Osteoblast (primary cell): ENCODE measurements around the gene ZNF181. TPM values are rescaled to one million over a fixed set of nuclear protein-coding genes. Genes with fewer than 3 reads are reported as not detected.

Experiments
- DNase-seq: peaks from one replicate; pipeline ENCODE4 v3.0.0; 2011; ENCODE audit warnings: low spot score, mixed read lengths; ENCODE audit not compliant: insufficient read length; ENCODE audit errors: missing footprints
- H2AFZ ChIP-seq: 2 replicates; pipeline ENCODE4 v1.6.0; 2011; ENCODE audit warnings: mild to moderate bottlenecking, low read length
- H3K27ac ChIP-seq: 2 replicates; pipeline ENCODE4 v1.5.1; 2011; ENCODE audit warnings: mild to moderate bottlenecking, low read depth, low read length, moderate library complexity
- H3K27me3 ChIP-seq: 2 replicates; pipeline ENCODE4 v1.6.0; 2012; ENCODE audit warnings: mild to moderate bottlenecking, control low read depth, inconsistent platforms, low read length, moderate library complexity; ENCODE audit not compliant: insufficient read depth
- H3K36me3 ChIP-seq: 2 replicates; pipeline ENCODE4 v1.5.1; 2011; ENCODE audit warnings: mild to moderate bottlenecking, low read length, control low read depth, moderate library complexity; ENCODE audit not compliant: insufficient read depth
- H3K4me1 ChIP-seq: 2 replicates; pipeline ENCODE4 v1.5.1; 2011; ENCODE audit warnings: mild to moderate bottlenecking, low read length, control low read depth, moderate library complexity; ENCODE audit not compliant: insufficient read depth
- H3K4me2 ChIP-seq: 2 replicates; pipeline ENCODE4 v1.6.0; 2011; ENCODE audit warnings: mild to moderate bottlenecking, low read length; ENCODE audit not compliant: insufficient read depth
- H3K4me3 ChIP-seq: fragments of 200-600 bp; sonication (generic); 3 replicates; pipeline ENCODE4 v1.5.1; 2012; ENCODE audit warnings: mild to moderate bottlenecking, low read length, inconsistent platforms; ENCODE audit not compliant: insufficient read depth
- H3K79me2 ChIP-seq: 2 replicates; pipeline ENCODE4 v1.6.0; 2012; ENCODE audit warnings: mild to moderate bottlenecking, low read length, control low read depth, inconsistent platforms; ENCODE audit not compliant: insufficient read depth
- H3K9me3 ChIP-seq: 2 replicates; pipeline ENCODE4 v1.5.1; 2011; ENCODE audit warnings: low read depth, low read length, control low read depth
- H4K20me1 ChIP-seq: 2 replicates; pipeline ENCODE4 v1.6.0; 2012; ENCODE audit warnings: mild to moderate bottlenecking, low read length, control low read depth; ENCODE audit not compliant: insufficient read depth
- total RNA-seq: library from RNA; depleted of rRNA; stranded (reverse); fragments of >200 nt; gene quantifications from 2 replicates; pipeline ENCODE4 v1.2.3, GENCODE V29; 2012
- TF ChIP-seq, protein P1 (sequence below): IDR thresholded peaks from 2 replicates; pipeline ENCODE4 v1.5.1; 2011; ENCODE audit warnings: mild to moderate bottlenecking, low read depth, low read length, moderate library complexity; ENCODE audit errors: extremely low read depth

ZNF181 gene
- total RNA-seq, 1 donor: 23.2 TPM

DNA sequence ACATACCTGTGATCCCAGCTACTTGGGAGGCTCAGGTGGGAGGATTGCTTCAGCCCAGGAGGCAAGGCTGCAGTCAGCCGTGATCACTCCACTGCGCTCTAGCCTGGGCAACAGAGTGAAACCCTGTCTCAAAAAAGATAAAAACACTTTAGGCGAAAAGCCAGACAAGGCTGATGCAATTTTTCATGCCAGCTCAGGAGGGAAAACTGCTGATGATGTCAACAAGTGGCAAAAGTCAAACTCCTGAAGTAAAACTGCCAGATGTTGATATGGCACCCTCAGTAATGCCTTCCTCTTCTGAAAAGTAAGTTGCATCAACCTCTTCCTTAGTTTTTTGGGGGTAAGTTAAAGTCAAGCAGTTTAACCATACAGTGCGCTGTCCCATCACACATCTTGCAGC, 23.4 kb downstream of the ZNF181 start:
- no peaks in the 10 kb centered on the region for H3K79me2 ChIP-seq
- DNase-seq: no peak
- peaks cover 56% of the 10 kb centered on the region for H3K9me3 ChIP-seq

DNA sequence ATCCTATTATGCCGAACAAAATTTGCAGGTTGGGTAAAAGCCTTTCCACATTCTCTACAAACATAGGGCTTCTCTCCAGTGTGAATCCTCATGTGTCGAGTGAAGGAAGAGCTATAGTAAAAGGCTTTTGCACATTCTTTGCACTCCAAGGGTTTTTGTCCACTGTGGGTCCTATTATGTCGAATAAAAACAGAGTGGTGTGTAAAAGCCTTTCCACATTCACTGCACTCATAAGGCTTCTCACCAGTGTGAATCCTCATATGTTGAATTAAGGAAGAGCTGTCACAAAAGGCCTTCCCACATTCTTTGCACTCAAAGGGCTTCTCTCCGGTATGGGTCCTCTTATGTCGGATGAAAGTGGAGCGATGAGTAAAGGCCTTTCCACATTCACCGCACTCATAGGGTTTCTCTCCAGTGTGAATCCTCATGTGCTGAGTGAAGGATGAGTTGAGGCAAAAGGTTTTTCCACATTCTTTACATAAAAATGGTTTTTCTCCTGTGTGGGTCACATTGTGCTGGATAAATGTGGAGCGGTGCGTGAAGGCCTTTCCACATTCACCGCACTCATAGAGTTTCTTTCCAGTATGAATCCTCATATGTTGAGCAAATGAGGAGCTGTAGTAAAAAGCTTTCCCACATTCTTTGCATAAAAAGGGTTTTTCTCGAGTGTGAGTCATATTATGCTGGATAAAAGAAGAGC, 25.3 kb downstream of the ZNF181 start:
- Histone ChIP-seq H3K9me3 (peaks cover 58% of the 10 kb centered on the region), H3K4me1 (no peaks in the 10 kb centered on the region), H3K27me3 (no peaks in the 10 kb centered on the region), H3K79me2 (no peaks in the 10 kb centered on the region), H3K27ac (no peak overlapping the region), H3K4me2 (no peak overlapping the region), H3K4me3 (no peak overlapping the region), H2AFZ (no peak overlapping the region), H3K36me3 (peaks cover 14% of the 10 kb centered on the region), H4K20me1 (no peaks in the 10 kb centered on the region)
- no peak for DNase-seq
- TF ChIP-seq, protein P1, sequence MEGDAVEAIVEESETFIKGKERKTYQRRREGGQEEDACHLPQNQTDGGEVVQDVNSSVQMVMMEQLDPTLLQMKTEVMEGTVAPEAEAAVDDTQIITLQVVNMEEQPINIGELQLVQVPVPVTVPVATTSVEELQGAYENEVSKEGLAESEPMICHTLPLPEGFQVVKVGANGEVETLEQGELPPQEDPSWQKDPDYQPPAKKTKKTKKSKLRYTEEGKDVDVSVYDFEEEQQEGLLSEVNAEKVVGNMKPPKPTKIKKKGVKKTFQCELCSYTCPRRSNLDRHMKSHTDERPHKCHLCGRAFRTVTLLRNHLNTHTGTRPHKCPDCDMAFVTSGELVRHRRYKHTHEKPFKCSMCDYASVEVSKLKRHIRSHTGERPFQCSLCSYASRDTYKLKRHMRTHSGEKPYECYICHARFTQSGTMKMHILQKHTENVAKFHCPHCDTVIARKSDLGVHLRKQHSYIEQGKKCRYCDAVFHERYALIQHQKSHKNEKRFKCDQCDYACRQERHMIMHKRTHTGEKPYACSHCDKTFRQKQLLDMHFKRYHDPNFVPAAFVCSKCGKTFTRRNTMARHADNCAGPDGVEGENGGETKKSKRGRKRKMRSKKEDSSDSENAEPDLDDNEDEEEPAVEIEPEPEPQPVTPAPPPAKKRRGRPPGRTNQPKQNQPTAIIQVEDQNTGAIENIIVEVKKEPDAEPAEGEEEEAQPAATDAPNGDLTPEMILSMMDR: no peak

More for the DNA sequence above, 23.4 kb downstream of the ZNF181 start:
- Histone ChIP-seq H2AFZ (no peak overlapping the region), H3K27ac (no peak overlapping the region), H3K4me2 (no peak overlapping the region), H4K20me1 (no peaks in the 10 kb centered on the region), H3K36me3 (peaks cover 8% of the 10 kb centered on the region), H3K27me3 (no peaks in the 10 kb centered on the region), H3K4me1 (no peaks in the 10 kb centered on the region), H3K4me3 (no peak overlapping the region)
- TF ChIP-seq, protein P1: no peak

DNA sequence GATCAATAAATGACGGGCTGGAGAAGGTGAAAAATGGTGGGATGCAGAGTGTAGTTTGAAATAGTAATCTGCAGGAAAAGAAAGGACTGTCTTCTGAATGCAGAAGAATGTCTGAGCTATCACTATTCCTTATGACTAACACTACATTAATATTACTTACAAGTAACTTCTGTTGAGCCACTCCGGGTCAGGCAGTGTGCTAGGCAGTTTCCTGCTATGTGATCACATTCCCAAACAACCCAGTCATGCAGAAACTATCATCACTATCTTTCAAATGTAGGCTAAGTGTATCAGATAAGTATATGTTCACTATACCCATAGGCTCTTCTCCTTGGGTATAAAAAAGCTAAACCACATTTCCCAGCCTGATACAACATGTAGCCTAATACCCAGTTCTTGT, 32.3 kb downstream of the ZNF181 start:
- H3K27me3 ChIP-seq: no peaks in the 10 kb centered on the region
- H4K20me1 ChIP-seq: no peaks in the 10 kb centered on the region
- no peak overlapping the region for H3K4me3 ChIP-seq
- no peaks in the 10 kb centered on the region for H3K4me1 ChIP-seq
- DNase-seq: no peak
- H2AFZ ChIP-seq: no peak overlapping the region
- H3K27ac ChIP-seq: no peak overlapping the region
- H3K79me2 ChIP-seq: peaks cover 2% of the 10 kb centered on the region
- peaks cover 54% of the 10 kb centered on the region for H3K36me3 ChIP-seq
- TF ChIP-seq, protein P1: no peak
- H3K4me2 ChIP-seq: no peak overlapping the region
- H3K9me3 ChIP-seq: peaks cover 21% of the 10 kb centered on the region

DNA sequence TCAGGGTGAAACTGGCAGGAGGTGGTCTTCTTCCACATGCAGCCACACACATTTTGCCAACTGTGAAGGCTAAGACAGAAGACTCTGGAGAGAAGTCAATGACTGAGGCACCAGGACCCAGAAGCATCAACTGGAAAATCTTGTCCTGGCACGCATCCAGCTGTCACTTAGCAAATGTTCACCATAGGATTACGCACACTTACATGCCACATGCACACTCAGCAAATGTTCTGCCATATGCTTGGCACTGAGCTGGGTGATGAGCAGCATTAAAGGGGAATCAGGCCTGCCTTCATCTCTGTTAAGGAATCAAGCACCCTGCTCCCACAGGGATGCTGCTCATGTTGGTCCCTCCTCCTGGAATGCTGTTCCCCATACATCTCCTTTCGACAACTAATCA, 33.9 kb downstream of the ZNF181 start:
- no peak for DNase-seq
- Histone ChIP-seq H3K4me1 (peaks cover 6% of the 10 kb centered on the region), H3K4me2 (no peak overlapping the region), H2AFZ (no peak overlapping the region), H3K36me3 (peaks cover 54% of the 10 kb centered on the region), H3K4me3 (no peak overlapping the region), H4K20me1 (no peaks in the 10 kb centered on the region), H3K9me3 (peaks cover 12% of the 10 kb centered on the region), H3K27me3 (no peaks in the 10 kb centered on the region), H3K79me2 (peaks cover 16% of the 10 kb centered on the region), H3K27ac (no peak overlapping the region)
- TF ChIP-seq, protein P1: no peak
